Measurements from ENCODE around the gene LTBR.
"Not testable (repeated sequence)": the region's sequence is repeated elsewhere in the genome, so short reads cannot be mapped to it uniquely, and the experiment has no call there.

The LTBR gene

GRCh38 chr12:6427796-6428195, 43.8 kb downstream of the LTBR start:
- FAIRE-seq, result not testable (repeated sequence)

GRCh38 chr12:6428326-6428725, 44.4 kb downstream of the LTBR start:
- no peak for FAIRE-seq

GRCh38 chr12:6430124-6430989, 46.4 kb downstream of the LTBR start:
- FAIRE-seq, result no peak

GRCh38 chr12:6432991-6433390, 49.0 kb downstream of the LTBR start:
- FAIRE-seq, result no peak

DNA sequence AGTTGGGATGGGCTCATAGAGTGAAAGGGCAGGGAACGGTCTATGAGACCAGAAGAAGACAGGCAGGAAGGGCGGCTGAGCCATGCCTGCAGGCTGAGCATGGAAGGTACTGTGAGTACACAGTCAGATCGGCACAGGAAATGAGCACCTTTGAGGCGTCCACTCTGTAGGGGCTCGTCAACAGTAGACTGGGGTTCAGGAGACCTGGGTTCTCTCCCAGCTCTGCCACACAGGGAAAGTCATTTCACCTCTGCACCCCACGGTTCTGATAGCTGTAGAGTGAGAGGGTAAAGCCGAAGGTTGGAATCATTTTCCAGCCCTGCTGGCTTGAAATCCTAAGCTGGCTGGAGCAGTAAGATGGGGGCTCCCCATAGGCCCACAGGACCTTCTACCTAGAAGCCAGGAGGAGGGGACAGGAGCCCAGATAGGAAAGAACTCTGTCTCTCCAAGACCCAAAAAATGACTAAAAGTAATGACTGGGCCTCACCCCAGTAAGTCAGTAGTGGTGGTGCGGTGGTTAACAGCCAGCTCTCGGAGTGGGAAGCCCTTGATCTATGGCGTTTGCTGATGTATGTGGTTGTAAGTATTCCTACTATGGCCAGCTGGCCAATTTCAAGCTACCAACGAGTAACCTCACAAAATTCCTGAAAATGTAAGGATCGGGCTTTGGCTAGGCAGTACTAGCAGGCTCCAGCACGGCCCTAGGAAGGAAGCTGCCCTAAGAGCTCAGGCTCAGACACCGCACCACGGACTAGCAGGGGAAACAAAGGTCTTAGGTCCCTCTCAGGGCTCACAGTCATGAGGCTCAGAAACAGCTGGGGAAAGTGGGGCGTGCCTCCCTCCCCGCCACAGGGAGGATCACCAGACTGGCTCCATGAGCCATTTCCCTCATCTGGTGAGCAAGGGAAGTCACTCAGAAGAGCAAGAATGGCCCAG, 50.5 kb downstream of the LTBR start:
- no peak for FAIRE-seq

GRCh38 chr12:6435961-6436715, 52.2 kb downstream of the LTBR start:
- no peak for FAIRE-seq

- FAIRE-seq, result no peak
These were observed 53.6 kb downstream of the LTBR start for GRCh38 chr12:6437586-6437985.

DNA sequence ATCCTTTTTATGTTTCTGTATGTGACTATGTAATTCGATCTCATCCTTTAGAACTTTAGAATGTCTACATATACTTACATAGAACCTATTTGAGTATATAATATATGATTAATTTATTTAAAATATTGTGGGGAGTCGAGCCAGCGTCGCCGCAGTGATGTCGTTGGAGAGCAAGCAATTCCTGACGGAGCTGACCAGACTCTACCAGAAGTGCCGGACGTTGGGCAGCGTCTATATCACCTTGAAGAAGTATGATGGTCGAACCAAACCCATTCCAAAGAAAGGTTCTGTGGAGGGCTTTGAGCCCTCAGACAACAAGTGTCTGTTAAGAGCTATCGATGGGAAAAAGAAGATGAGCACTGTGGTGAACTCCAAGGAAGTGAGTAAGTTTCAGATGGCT, 54.4 kb downstream of the LTBR start:
- FAIRE-seq, result no peak

- FAIRE-seq, result no peak
These were observed 56.4 kb downstream of the LTBR start for GRCh38 chr12:6440391-6440790.
